ENCODE data around the gene FAM131A. TPM values are rescaled to one million over a fixed set of nuclear protein-coding genes. Genes with fewer than 3 reads are reported as not detected.

The FAM131A gene
- total RNA-seq, 1 experiment from 2014 or later: 12.9 TPM

DNA sequence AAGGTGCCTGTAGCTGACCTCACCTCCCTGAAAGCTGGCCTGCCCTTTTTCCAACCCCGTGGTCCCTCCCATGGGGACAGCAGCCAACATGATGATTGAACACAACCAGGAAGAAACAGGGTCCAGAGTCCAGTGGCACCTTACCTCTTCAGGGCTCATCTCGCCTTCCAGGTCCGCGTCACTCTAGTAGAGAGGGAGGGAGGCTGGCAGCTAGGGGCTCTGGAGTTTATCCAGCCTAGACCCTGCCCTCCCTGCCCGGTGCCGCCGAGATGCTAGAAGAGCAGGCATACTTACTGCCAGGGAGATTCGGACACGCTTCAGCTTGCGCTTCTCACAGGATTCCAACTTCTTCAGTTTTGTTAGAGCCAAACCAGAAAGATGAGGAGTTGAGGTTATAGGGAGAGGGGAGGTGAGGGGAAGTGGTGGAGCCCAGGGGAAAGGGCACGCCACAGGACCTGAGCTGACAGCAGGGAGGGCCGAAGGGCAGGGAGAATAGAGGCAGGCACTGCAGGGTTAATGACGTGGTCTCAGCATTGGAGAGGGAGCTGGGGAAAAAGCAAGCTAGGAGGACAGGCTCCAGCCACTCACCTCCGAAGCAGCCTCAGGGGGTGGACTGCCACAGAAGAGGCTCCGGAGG is 14.9 kb downstream of the FAM131A start:
- no peaks in the 10 kb centered on the region for H3K4me1 Mint-ChIP-seq (ENCODE audit: insufficient read depth, unreplicated experiment)
- peaks cover 15% of the 10 kb centered on the region for H3K36me3 Mint-ChIP-seq (ENCODE audit: insufficient read depth, unreplicated experiment)
- ChIA-PET POLR2A (no interaction called here), CTCF (interaction anchor here (0.7 to 2.7 kb wide), 5 partner anchors 10 to 198 kb away, joined by 3 to 15 read pairs (median 4); partner anchors contain the start of genes CLCN2 and POLR2H)
- H3K9me3 Mint-ChIP-seq (ENCODE audit: unreplicated experiment): no peaks in the 10 kb centered on the region
- H3K4me3 Mint-ChIP-seq (ENCODE audit: unreplicated experiment): no peak overlapping the region
- intact Hi-C loops (cut with micrococcal nuclease): no loop called here
- H3K27ac Mint-ChIP-seq (ENCODE audit: low read depth, unreplicated experiment): no peak overlapping the region
- TF ChIP-seq, protein P1, sequence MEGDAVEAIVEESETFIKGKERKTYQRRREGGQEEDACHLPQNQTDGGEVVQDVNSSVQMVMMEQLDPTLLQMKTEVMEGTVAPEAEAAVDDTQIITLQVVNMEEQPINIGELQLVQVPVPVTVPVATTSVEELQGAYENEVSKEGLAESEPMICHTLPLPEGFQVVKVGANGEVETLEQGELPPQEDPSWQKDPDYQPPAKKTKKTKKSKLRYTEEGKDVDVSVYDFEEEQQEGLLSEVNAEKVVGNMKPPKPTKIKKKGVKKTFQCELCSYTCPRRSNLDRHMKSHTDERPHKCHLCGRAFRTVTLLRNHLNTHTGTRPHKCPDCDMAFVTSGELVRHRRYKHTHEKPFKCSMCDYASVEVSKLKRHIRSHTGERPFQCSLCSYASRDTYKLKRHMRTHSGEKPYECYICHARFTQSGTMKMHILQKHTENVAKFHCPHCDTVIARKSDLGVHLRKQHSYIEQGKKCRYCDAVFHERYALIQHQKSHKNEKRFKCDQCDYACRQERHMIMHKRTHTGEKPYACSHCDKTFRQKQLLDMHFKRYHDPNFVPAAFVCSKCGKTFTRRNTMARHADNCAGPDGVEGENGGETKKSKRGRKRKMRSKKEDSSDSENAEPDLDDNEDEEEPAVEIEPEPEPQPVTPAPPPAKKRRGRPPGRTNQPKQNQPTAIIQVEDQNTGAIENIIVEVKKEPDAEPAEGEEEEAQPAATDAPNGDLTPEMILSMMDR (IDR thresholded peaks at IDR 0.05; ENCODE audit: unreplicated experiment): no peak
- no peak for DNase-seq (ENCODE audit: unreplicated experiment)
- no peaks in the 10 kb centered on the region for H3K27me3 Mint-ChIP-seq (ENCODE audit: insufficient read depth, unreplicated experiment)
- no TSS peak for BruUV-seq (replicated peaks)

DNA sequence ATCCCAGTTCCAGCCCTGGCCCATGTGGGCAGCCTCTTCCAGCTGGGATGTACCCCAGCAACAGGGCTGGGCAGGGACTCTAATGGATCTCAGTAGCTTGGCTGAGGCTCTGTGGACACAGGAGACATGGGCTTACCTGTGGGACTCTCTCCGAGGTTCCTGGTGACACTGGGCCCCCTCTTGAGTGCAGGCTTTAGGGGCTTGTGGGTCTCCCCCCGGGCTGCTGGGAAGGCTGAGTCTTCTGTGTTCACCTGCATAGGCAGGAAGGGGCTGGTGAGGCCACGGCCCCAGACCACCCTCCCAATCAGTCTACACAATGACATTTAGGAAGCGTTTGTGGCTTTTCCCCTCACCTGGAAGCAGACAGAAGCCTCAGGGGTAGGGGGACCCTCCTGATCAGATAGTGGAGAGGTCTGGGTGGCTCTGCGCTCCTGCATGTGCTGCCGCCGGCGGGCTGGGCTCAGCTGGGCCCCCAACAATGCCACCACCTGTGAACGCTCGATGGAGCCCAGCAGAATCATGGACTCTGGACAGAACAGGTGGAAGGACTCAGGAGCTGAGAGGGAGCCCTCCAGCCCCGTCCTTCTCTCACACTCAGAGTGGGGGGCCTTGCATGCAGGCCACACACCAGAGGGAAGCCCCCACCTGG is 15.6 kb downstream of the FAM131A start:
- CTCF ChIA-PET: interaction anchor here (0.7 to 2.7 kb wide), 17 partner anchors 7 to 448 kb away, joined by 3 to 15 read pairs (median 4); partner anchors contain the start of genes CLCN2, FAM131A and POLR2H
- H3K36me3 Mint-ChIP-seq (ENCODE audit: insufficient read depth, unreplicated experiment): peaks cover 15% of the 10 kb centered on the region
- intact Hi-C loops (cut with micrococcal nuclease): no loop called here
- H3K27ac Mint-ChIP-seq (ENCODE audit: low read depth, unreplicated experiment): no peak overlapping the region
- TF ChIP-seq, protein P1 (IDR thresholded peaks at IDR 0.05; ENCODE audit: unreplicated experiment): no peak
- BruUV-seq (replicated peaks): no TSS peak
- no peaks in the 10 kb centered on the region for H3K4me1 Mint-ChIP-seq (ENCODE audit: insufficient read depth, unreplicated experiment)
- no peak for DNase-seq (ENCODE audit: unreplicated experiment)
- H3K9me3 Mint-ChIP-seq (ENCODE audit: unreplicated experiment): no peaks in the 10 kb centered on the region
- no peak overlapping the region for H3K4me3 Mint-ChIP-seq (ENCODE audit: unreplicated experiment)
- H3K27me3 Mint-ChIP-seq (ENCODE audit: insufficient read depth, unreplicated experiment): no peaks in the 10 kb centered on the region
- POLR2A ChIA-PET: no interaction called here

DNA sequence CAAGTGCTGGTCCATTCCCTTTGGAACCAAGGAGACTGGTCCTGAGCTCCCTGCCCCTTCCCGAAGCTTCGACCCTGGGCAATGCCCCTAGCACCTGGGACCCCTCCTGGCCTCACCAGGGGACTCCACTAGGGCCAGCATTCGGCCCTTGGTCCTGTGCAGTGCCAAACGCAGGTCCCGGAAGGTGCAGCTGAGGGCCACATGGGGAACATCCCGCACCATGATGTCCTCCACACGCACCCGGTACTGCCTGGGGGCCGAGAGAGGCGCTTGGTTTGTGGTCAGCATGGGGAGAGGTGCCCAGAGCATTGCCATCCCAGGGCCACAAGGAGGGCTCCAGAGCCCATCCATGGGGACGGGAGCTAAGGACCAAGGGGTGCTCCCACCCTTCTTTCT is 16.1 kb downstream of the FAM131A start:
- H3K27ac Mint-ChIP-seq (ENCODE audit: low read depth, unreplicated experiment): no peak overlapping the region
- BruUV-seq (replicated peaks): no TSS peak
- intact Hi-C loops (cut with micrococcal nuclease): no loop called here
- H3K27me3 Mint-ChIP-seq (ENCODE audit: insufficient read depth, unreplicated experiment): no peaks in the 10 kb centered on the region
- ChIA-PET CTCF (interaction anchor here (0.7 to 2.7 kb wide), 19 partner anchors 8 to 447 kb away, joined by 3 to 15 read pairs (median 4); partner anchors contain the start of genes CLCN2, FAM131A and POLR2H), POLR2A (no interaction called here)
- H3K9me3 Mint-ChIP-seq (ENCODE audit: unreplicated experiment): no peaks in the 10 kb centered on the region
- no peak for DNase-seq (ENCODE audit: unreplicated experiment)
- H3K36me3 Mint-ChIP-seq (ENCODE audit: insufficient read depth, unreplicated experiment): peaks cover 15% of the 10 kb centered on the region
- no peak overlapping the region for H3K4me3 Mint-ChIP-seq (ENCODE audit: unreplicated experiment)
- TF ChIP-seq, protein P1 (IDR thresholded peaks at IDR 0.05; ENCODE audit: unreplicated experiment): no peak
- H3K4me1 Mint-ChIP-seq (ENCODE audit: insufficient read depth, unreplicated experiment): no peaks in the 10 kb centered on the region

DNA sequence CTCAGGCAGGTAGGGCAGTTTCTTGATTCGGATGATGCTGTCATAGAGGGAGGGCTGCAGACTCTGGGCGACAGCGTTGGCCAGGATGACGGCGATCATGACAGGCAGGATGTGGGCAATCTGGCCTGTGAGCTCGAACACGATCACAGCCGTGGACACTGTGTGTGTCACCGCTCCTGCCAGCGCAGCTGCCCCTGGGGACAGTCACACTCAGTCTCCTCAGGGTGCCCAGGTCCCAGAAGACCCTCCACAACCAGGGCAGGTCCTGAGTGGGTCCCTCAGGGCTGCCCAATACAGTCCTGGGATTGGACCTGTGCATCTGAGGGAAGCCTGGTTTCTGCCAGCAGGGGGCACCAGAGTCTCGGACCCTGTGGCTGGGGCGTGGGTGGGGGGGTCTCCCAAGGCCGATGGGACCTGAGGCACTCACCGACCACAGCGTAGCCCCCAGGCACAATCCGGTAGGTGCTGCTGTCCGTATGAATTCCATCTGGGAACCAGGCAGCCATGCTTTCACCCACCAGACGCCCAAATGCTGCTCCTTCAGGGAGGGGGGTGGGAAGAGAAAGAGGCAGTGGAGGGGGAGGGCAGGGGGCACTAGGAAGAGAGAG is 16.8 kb downstream of the FAM131A start:
- H3K27ac Mint-ChIP-seq (ENCODE audit: low read depth, unreplicated experiment): no peak overlapping the region
- ChIA-PET CTCF (interaction anchor here (0.6 to 2.7 kb wide), 20 partner anchors 9 to 1308 kb away, joined by 3 to 15 read pairs (median 4); partner anchors contain the start of gene FAM131A), POLR2A (no interaction called here)
- no peaks in the 10 kb centered on the region for H3K9me3 Mint-ChIP-seq (ENCODE audit: unreplicated experiment)
- H3K36me3 Mint-ChIP-seq (ENCODE audit: insufficient read depth, unreplicated experiment): peaks cover 15% of the 10 kb centered on the region
- no peaks in the 10 kb centered on the region for H3K27me3 Mint-ChIP-seq (ENCODE audit: insufficient read depth, unreplicated experiment)
- TF ChIP-seq, protein P1 (IDR thresholded peaks at IDR 0.05; ENCODE audit: unreplicated experiment): peak; percentile 59
- DNase-seq (ENCODE audit: unreplicated experiment): peak; percentile 45
- intact Hi-C loops (cut with micrococcal nuclease): no loop called here
- no peak overlapping the region for H3K4me3 Mint-ChIP-seq (ENCODE audit: unreplicated experiment)
- H3K4me1 Mint-ChIP-seq (ENCODE audit: insufficient read depth, unreplicated experiment): peaks cover under 1% of the 10 kb centered on the region
- no TSS peak for BruUV-seq (replicated peaks)

Measured in MCF 10A (cell line).